Omental fat pad (tissue), 4 donors: ENCODE data around the gene CIAO3. TPM values are rescaled to one million over a fixed set of nuclear protein-coding genes. Genes with fewer than 3 reads are reported as not detected.

Experiments used
- ATAC-seq: fragments of 150-250 bp; one replicate; pipeline ENCODE4 v1.9.1; 2016; ENCODE audit warnings: mild to moderate bottlenecking, moderate library complexity; ENCODE audit not compliant: low FRiP score
- DNase-seq: peaks from one replicate; pipeline ENCODE4 v3.0.0-alpha.2; 2019; ENCODE audit warnings: low spot score
- total RNA-seq, 4 donors: library from RNA; depleted of rRNA; stranded (reverse); fragments of >200 nt; gene quantifications; one replicate each; pipeline ENCODE4 v1.1.0, GENCODE V29; 2016
- TF ChIP-seq, protein P1 (sequence below), 3 donors: fragments of 450-650 bp; IDR thresholded peaks; one replicate each; pipeline ENCODE4 v1.5.1; 2016 to 2017; ENCODE audit warnings: antibody characterized with exemption in 3 of 3, mild to moderate bottlenecking in 3 of 3, moderate library complexity in 2 of 3

Gene CIAO3
- total RNA-seq, 4 donors from 2014 or later: 17.6 to 26.8 (median 22.1) TPM

- ATAC-seq (peak; percentile 39), DNase-seq (no peak)
- TF ChIP-seq, protein P1, sequence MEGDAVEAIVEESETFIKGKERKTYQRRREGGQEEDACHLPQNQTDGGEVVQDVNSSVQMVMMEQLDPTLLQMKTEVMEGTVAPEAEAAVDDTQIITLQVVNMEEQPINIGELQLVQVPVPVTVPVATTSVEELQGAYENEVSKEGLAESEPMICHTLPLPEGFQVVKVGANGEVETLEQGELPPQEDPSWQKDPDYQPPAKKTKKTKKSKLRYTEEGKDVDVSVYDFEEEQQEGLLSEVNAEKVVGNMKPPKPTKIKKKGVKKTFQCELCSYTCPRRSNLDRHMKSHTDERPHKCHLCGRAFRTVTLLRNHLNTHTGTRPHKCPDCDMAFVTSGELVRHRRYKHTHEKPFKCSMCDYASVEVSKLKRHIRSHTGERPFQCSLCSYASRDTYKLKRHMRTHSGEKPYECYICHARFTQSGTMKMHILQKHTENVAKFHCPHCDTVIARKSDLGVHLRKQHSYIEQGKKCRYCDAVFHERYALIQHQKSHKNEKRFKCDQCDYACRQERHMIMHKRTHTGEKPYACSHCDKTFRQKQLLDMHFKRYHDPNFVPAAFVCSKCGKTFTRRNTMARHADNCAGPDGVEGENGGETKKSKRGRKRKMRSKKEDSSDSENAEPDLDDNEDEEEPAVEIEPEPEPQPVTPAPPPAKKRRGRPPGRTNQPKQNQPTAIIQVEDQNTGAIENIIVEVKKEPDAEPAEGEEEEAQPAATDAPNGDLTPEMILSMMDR (IDR thresholded peaks at IDR 0.05): no peak
Observed at GRCh38 chr16:728131-728889, 12.5 kb downstream of the CIAO3 start.

- DNase-seq: no peak
- TF ChIP-seq, protein P1 (IDR thresholded peaks at IDR 0.05): no peak
- peak; percentile 0 for ATAC-seq
Observed at GRCh38 chr16:727291-727977, 13.4 kb downstream of the CIAO3 start.

GRCh38 chr16:726438-727290 is 14.1 kb downstream of the CIAO3 start, which contains the start of the genes CCDC78 and HAGHL:
Gene CCDC78 (minus strand): TSS chr16:726443. CDS start chr16:726367, 76 bp downstream.
Gene HAGHL (plus strand): TSS chr16:727106. CDS start chr16:727510, 404 bp downstream.
- peak; percentile 25 for ATAC-seq
- DNase-seq: no peak
- TF ChIP-seq, protein P1 (IDR thresholded peaks at IDR 0.05): no peak

DNA sequence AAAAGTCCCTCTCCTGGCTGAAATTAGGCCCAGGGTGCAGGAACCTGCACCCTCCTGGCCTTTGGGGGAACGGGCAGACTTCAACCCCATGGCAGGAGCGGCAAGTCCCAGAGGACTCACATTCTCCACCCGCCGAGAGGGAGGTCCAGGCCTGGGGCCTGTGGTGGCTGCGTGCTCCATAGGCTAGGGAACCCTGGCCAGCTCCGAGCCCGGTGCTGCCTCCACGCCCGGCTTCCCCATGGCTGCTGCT is 14.7 kb downstream of the CIAO3 start:
- TF ChIP-seq, protein P1 (IDR thresholded peaks at IDR 0.05): no peak
- DNase-seq (no peak), ATAC-seq (no peak)

- DNase-seq: no peak
- no peak for ATAC-seq
- TF ChIP-seq, protein P1 (IDR thresholded peaks at IDR 0.05): no peak
Observed at GRCh38 chr16:725463-726187, 15.2 kb downstream of the CIAO3 start.

DNA sequence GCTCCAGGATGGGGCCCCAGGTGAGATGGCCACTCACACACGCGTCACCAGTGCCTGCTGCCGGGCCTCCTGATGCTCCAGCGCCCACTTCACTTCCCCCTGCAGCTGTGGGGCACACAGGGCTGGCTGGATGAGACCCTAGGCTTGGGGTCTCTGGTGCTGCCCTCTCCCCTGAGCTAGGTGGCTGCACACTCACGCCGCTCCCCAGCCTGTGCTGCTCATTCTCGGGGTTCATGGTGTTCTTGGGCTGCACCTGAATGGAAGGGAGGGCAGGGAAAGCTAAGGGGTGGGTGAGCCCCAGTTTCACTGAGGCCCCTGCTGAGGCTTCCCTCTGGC is 15.8 kb downstream of the CIAO3 start:
- ATAC-seq (no peak), DNase-seq (no peak)
- TF ChIP-seq, protein P1 (IDR thresholded peaks at IDR 0.05): no peak
